SK-N-SH (cell line): Measurements from ENCODE around the gene TFRC. TPM values are rescaled to one million over a fixed set of nuclear protein-coding genes. Genes with fewer than 3 reads are reported as not detected.

Experiments
- CTCF ChIA-PET: fragments of 300-600, 350-600 bp; formaldehyde crosslinking; extraction: SDS; loops from one replicate; lab custom pipeline; 2021; lab: Yijun Ruan, JAX
- POLR2A ChIA-PET: fragments of 350-600 bp; sonication (Branson Sonifier 250); formaldehyde crosslinking; extraction: SDS; loops from one replicate; lab custom pipeline; 2020; ENCODE audit warnings: antibody characterized with exemption, inconsistent platforms; lab: Yijun Ruan, JAX
- DNase-seq: peaks from one replicate; pipeline ENCODE4 v3.0.0; 2012
- H2AFZ ChIP-seq: fragments of 200-600 bp; sonication (generic); 2 replicates; pipeline ENCODE4 v1.8.1; 2016; ENCODE audit warnings: antibody characterized with exemption, mild to moderate bottlenecking, low read depth
- H3F3A ChIP-seq: fragments of 200-600 bp; sonication (generic); replicated peaks from 2 replicates; pipeline ENCODE3; 2016; ENCODE audit warnings: antibody characterized with exemption, mild to moderate bottlenecking; ENCODE audit not compliant: insufficient read depth
- H3K27ac ChIP-seq, 2 experiments: fragments of 200-500 bp in 1 of 2; fragments of 200-600 bp in 1 of 2; sonication (Bioruptor generic) in 1 of 2; sonication (generic), shearing (Covaris generic) in 1 of 2; 2 replicates each; pipeline versions ENCODE4 v1.5.1 to v1.6.1; 2014 to 2016; ENCODE audit warnings: low read depth in 2 of 2, inconsistent platforms in 1 of 2, low read length in 1 of 2, mild to moderate bottlenecking in 1 of 2, mixed read lengths in 1 of 2
- H3K27me3 ChIP-seq: fragments of 200-600 bp; sonication (generic), shearing (Covaris generic); 2 replicates; pipeline ENCODE4 v1.6.1; 2016; ENCODE audit warnings: mixed run types; ENCODE audit not compliant: insufficient read depth
- H3K36me3 ChIP-seq, 2 experiments: fragments of 200-500 bp in 1 of 2; fragments of 200-600 bp in 1 of 2; sonication (Bioruptor generic) in 1 of 2; sonication (generic) in 1 of 2; replicated peaks in 1 of 2; 2 replicates each; pipeline versions ENCODE3 to v1.5.1; 2014 to 2016; ENCODE audit warnings: low read length in 1 of 2, mild to moderate bottlenecking in 1 of 2; ENCODE audit not compliant: insufficient read depth in 2 of 2, control insufficient read depth in 1 of 2
- H3K4me1 ChIP-seq, 2 experiments: fragments of 200-500 bp in 1 of 2; fragments of 200-600 bp in 1 of 2; sonication (Bioruptor generic) in 1 of 2; sonication (generic), shearing (Covaris generic) in 1 of 2; 2 replicates each; pipeline versions ENCODE4 v1.5.1 to v1.6.1; 2014 to 2016; ENCODE audit warnings: low read depth in 1 of 2, low read length in 1 of 2, mixed run types in 1 of 2; ENCODE audit not compliant: insufficient read depth in 2 of 2, control insufficient read depth in 1 of 2
- H3K4me2 ChIP-seq: fragments of 200-600 bp; sonication (generic), shearing (Covaris generic); 2 replicates; pipeline ENCODE4 v1.6.1; 2017; ENCODE audit warnings: mixed run types
- H3K4me3 ChIP-seq, 2 experiments: fragments of 200-500 bp in 1 of 2; fragments of 200-600 bp in 1 of 2; sonication (Bioruptor generic) in 1 of 2; sonication (generic), shearing (Covaris generic) in 1 of 2; 2 replicates each; pipeline versions ENCODE4 v1.5.1 to v1.8.1; 2014 to 2016; ENCODE audit warnings: low read depth in 2 of 2, inconsistent platforms in 1 of 2, low read length in 1 of 2, mild to moderate bottlenecking in 1 of 2, mixed read lengths in 1 of 2, moderate library complexity in 1 of 2
- H3K79me2 ChIP-seq: fragments of 200-600 bp; sonication (generic); 2 replicates; pipeline ENCODE4 v1.8.1; 2017; ENCODE audit warnings: mild to moderate bottlenecking; ENCODE audit not compliant: insufficient read depth
- H3K9ac ChIP-seq: fragments of 200-600 bp; sonication (generic); 2 replicates; pipeline ENCODE4 v1.6.1; 2017; ENCODE audit warnings: mixed run types
- H3K9me2 ChIP-seq: fragments of 200-600 bp; sonication (generic); 2 replicates; pipeline ENCODE4 v1.6.1; 2017; ENCODE audit warnings: mixed run types
- H3K9me3 ChIP-seq: fragments of 200-600 bp; sonication (generic); 2 replicates; pipeline ENCODE4 v1.6.1; 2017; ENCODE audit warnings: mixed run types, mild to moderate bottlenecking, moderate library complexity
- H4K20me1 ChIP-seq: fragments of 200-600 bp; sonication (generic); 2 replicates; pipeline ENCODE4 v1.6.1; 2017; ENCODE audit warnings: mild to moderate bottlenecking, mixed run types; ENCODE audit not compliant: insufficient read depth
- CHD2 ChIP-seq: fragments of 150-350 bp; IDR thresholded peaks from 2 replicates; pipeline ENCODE4 v1.6.1; 2018; ENCODE audit warnings: low read length; ENCODE audit not compliant: partially characterized antibody
- CTCF ChIP-seq: fragments of 200-600 bp; sonication (generic); IDR thresholded peaks from 2 replicates; pipeline ENCODE4 v1.6.1; 2017; ENCODE audit warnings: antibody characterized with exemption, mild to moderate bottlenecking, moderate library complexity
- ELF1 ChIP-seq: IDR thresholded peaks from 2 replicates; pipeline ENCODE4 v1.4.0; 2012
- EP300 ChIP-seq, 2 experiments: IDR thresholded peaks; 2 replicates each; pipeline versions ENCODE4 v1.4.0 to v1.6.1; 2012; ENCODE audit warnings: borderline replicate concordance in 1 of 2, low read depth in 1 of 2, low read length in 1 of 2
- GABPA ChIP-seq: IDR thresholded peaks from 2 replicates; pipeline ENCODE4 v1.4.0; 2012; ENCODE audit warnings: low read depth, mild to moderate bottlenecking
- GATA2 ChIP-seq: sonication (generic); formaldehyde crosslinking; IDR thresholded peaks from 2 replicates; pipeline ENCODE4 v1.5.0; 2020; ENCODE audit warnings: mild to moderate bottlenecking, missing genetic modification reagents
- IRF3 ChIP-seq: fragments of 150-350 bp; IDR thresholded peaks from 2 replicates; pipeline ENCODE4 v1.6.1; 2016; ENCODE audit warnings: mild to moderate bottlenecking, low read depth, low read length
- MAX ChIP-seq: IDR thresholded peaks from 2 replicates; pipeline ENCODE4 v1.4.0; 2012; ENCODE audit warnings: low read depth
- MEF2A ChIP-seq: IDR thresholded peaks from 2 replicates; pipeline ENCODE4 v1.4.0; 2012; ENCODE audit warnings: low read depth, borderline replicate concordance
- MXI1 ChIP-seq: IDR thresholded peaks from 2 replicates; pipeline ENCODE4 v1.6.1; 2012; ENCODE audit warnings: mild to moderate bottlenecking, low read depth, low read length, improper control_type of control experiment
- NFIC ChIP-seq: IDR thresholded peaks from 2 replicates; pipeline ENCODE4 v1.4.0; 2012; ENCODE audit warnings: borderline replicate concordance
- NRF1 ChIP-seq: IDR thresholded peaks from 2 replicates; pipeline ENCODE4 v1.6.1; 2012; ENCODE audit warnings: low read depth, mild to moderate bottlenecking, low read length
- PBX3 ChIP-seq: IDR thresholded peaks from 2 replicates; pipeline ENCODE4; 2012
- POLR2AphosphoS5 ChIP-seq: IDR thresholded peaks from 2 replicates; pipeline ENCODE4 v1.6.1; 2012; ENCODE audit warnings: low read depth, low read length
- RAD21 ChIP-seq: IDR thresholded peaks from 2 replicates; pipeline ENCODE4 v1.6.1; 2012; ENCODE audit warnings: mild to moderate bottlenecking, low read length
- REST ChIP-seq: IDR thresholded peaks from 2 replicates; pipeline ENCODE4 v1.6.1; 2012; ENCODE audit warnings: mild to moderate bottlenecking, low read depth, low read length, moderate library complexity
- RFX5 ChIP-seq: IDR thresholded peaks from 2 replicates; pipeline ENCODE4 v1.6.1; 2012; ENCODE audit warnings: mild to moderate bottlenecking, improper control_type of control experiment, low read length
- RXRA ChIP-seq: IDR thresholded peaks from 2 replicates; pipeline ENCODE4 v1.4.0; 2012; ENCODE audit warnings: low read depth, mild to moderate bottlenecking, borderline replicate concordance
- SIN3A ChIP-seq: IDR thresholded peaks from 2 replicates; pipeline ENCODE4 v1.6.1; 2012; ENCODE audit warnings: low read depth, mild to moderate bottlenecking, low read length, moderate library complexity, borderline replicate concordance
- SMC3 ChIP-seq: IDR thresholded peaks from 2 replicates; pipeline ENCODE4 v1.6.1; 2012; ENCODE audit warnings: low read depth, low read length, improper control_type of control experiment
- TAF1 ChIP-seq: IDR thresholded peaks from 2 replicates; pipeline ENCODE4 v1.6.1; 2012; ENCODE audit warnings: low read depth, mild to moderate bottlenecking, low read length, moderate library complexity, borderline replicate concordance
- TCF12 ChIP-seq: IDR thresholded peaks from 2 replicates; pipeline ENCODE4 v1.4.0; 2012
- TEAD4 ChIP-seq: IDR thresholded peaks from 2 replicates; pipeline ENCODE4 v1.4.0; 2012; ENCODE audit warnings: mild to moderate bottlenecking, borderline replicate concordance; ENCODE audit not compliant: insufficient read depth
- YY1 ChIP-seq: IDR thresholded peaks from 2 replicates; pipeline ENCODE4 v1.4.0; 2012; ENCODE audit warnings: low read depth, mild to moderate bottlenecking
- WGBS: methylation state at CpG from one replicate; pipeline ENCODE4 v1.1.6; 2017; ENCODE audit warnings: low lambda C conversion rate; 5-methylcytosine and 5-hydroxymethylcytosine counted together
- polyA plus RNA-seq, 3 experiments: library from polyadenylated mRNA; depleted of rRNA; stranded (reverse); fragments of >200 nt; gene quantifications; 2 replicates each; pipeline ENCODE4 v1.2.3, GENCODE V29; 2012

TFRC gene
- polyA plus RNA-seq, 1 of the 3 experiments (the other 2 are of a cell fraction): 35.0 TPM

GRCh38 chr3:196016485-196016884, 65.4 kb downstream of the TFRC start (continued):
- TF ChIP-seq MXI1: no peak
- no peak for TF ChIP-seq IRF3
- TF ChIP-seq YY1: no peak
- TF ChIP-seq RXRA: no peak
- TF ChIP-seq MEF2A: no peak
- TF ChIP-seq SIN3A: no peak
- TF ChIP-seq GATA2 (CRISPR knock-in tag): no peak
- TF ChIP-seq TCF12: peak; percentile 80
- TF ChIP-seq CHD2: no peak
- peak; percentile 24; the same call in 1 of the 2 replicates for TF ChIP-seq NFIC
- TF ChIP-seq NRF1: no peak
- no peak for TF ChIP-seq SMC3
- no peak for TF ChIP-seq REST
- TF ChIP-seq MAX: peak; percentile 88
- TF ChIP-seq ELF1: no peak
- TF ChIP-seq GABPA: no peak
- no peak for TF ChIP-seq TEAD4
- peak; percentile 19; the same call in 1 of the 2 replicates for TF ChIP-seq POLR2AphosphoS5

- ChIA-PET POLR2A (no interaction called here), CTCF (interaction anchor here (1.2 kb wide), 1 partner anchor 10 kb away, joined by 4 read pairs; no protein-coding TSS in a partner anchor)
- H3K4me2 ChIP-seq: no peak overlapping the region
- H4K20me1 ChIP-seq: no peaks in the 10 kb centered on the region
- no peaks in the 10 kb centered on the region for H3K9me2 ChIP-seq
- H3K36me3 ChIP-seq: no peaks in the 10 kb centered on the region
- no peaks in the 10 kb centered on the region; a peak in 1 of 4 replicates for H3K4me1 ChIP-seq
- H2AFZ ChIP-seq: no peak overlapping the region
- no peaks in the 10 kb centered on the region for H3F3A ChIP-seq
- DNase-seq: no peak
- H3K27me3 ChIP-seq: no peaks in the 10 kb centered on the region
- 0 out of 2 replicates have a peak, but pooled peaks cover 6% of the 10 kb centered on the region for H3K9me3 ChIP-seq
- no peak overlapping the region for H3K27ac ChIP-seq
- H3K79me2 ChIP-seq: no peaks in the 10 kb centered on the region
- no peak overlapping the region for H3K9ac ChIP-seq
- H3K4me3 ChIP-seq: no peak overlapping the region
- 66% methylated on average over 1 of the region's 1 CpG for WGBS
- no peak for TF ChIP-seq NFIC
- TF ChIP-seq NRF1: no peak
- TF ChIP-seq PBX3: no peak
- TF ChIP-seq IRF3: no peak
- no peak for TF ChIP-seq CTCF
- no peak for TF ChIP-seq TAF1
- TF ChIP-seq MEF2A: no peak
- no peak for TF ChIP-seq EP300 (IDR thresholded peaks at IDR 0.05; ENCODE audit: borderline replicate concordance in 1 of 2, low read depth in 1 of 2, low read length in 1 of 2)
- no peak for TF ChIP-seq MXI1
- no peak for TF ChIP-seq RFX5
- no peak for TF ChIP-seq RAD21
Measured at GRCh38 chr3:196016059-196016458, 65.8 kb downstream of the TFRC start.
